CD4-positive, alpha-beta T cell treated with Interleukin-15 for 1 hour (primary cell): ENCODE results near the gene FOXD1.
A peak's percentile ranks its signal among the peaks of the same experiment; 100 is the strongest.
"Not testable (repeated sequence)": the region's sequence is repeated elsewhere in the genome, so short reads cannot be mapped to it uniquely, and the experiment has no call there.

Experiments
- DNase-seq: peaks from one replicate; pipeline ENCODE4 v3.0.0-alpha.2; 2020

Gene FOXD1

DNA sequence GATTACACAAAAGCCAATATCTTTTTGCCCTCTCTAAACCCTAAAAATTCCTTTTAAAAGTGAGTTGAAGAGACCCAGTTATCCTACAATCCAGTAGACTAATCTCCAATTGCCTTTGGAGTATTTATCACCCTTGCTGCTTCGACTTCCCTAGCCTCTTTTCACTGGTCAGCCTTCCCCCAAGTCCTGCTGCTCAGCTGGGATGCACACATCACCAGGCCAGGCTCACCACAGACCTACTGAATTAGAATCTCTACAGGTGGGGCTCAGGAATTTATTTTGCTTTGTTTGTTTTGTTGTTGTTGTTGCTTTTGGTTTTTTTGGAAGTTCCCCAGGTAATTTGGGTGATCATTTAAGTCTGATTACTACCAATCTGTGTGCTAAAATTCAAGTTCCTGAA lies 11.6 kb upstream of the FOXD1 start:
- DNase-seq = no peak

DNA sequence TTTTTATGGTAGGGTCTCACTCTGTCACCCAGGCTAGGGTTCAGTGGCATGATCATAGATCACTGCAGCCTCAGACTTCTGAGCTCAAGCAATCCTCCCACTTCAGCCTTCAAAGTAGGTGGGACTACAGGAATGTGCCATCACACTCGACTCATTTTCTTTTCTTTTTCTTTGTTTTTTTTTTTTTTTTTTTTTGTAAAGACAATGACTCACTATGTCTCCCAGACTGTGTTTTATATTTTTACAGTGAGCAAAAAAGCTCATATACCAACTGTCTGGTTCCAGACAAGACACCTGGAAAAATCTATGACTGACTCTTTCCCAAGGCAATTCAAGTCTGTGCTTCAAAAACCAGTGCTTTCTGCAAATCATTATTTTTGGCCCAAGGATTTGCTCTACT lies 10.8 kb upstream of the FOXD1 start:
- DNase-seq = no peak

DNA sequence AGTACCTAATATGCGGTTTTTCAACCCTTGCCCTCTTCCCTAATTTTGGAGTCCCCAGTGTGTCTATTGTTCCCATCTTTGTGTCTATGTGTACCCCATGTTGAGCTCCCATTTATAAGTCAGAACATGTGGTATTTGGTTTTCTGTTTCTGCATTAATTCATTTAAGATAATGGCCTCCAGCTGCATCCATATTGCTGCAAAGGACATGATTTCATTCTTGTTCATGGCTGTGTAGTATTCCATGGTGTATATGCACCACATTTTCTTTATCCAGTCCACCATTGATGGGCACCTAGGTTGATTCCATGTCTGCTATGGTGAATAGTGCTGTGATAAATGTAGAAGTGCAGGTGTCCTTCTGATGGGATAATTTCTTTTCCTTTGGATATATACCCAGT lies 7.9 kb upstream of the FOXD1 start:
- not testable (repeated sequence) for DNase-seq

DNA sequence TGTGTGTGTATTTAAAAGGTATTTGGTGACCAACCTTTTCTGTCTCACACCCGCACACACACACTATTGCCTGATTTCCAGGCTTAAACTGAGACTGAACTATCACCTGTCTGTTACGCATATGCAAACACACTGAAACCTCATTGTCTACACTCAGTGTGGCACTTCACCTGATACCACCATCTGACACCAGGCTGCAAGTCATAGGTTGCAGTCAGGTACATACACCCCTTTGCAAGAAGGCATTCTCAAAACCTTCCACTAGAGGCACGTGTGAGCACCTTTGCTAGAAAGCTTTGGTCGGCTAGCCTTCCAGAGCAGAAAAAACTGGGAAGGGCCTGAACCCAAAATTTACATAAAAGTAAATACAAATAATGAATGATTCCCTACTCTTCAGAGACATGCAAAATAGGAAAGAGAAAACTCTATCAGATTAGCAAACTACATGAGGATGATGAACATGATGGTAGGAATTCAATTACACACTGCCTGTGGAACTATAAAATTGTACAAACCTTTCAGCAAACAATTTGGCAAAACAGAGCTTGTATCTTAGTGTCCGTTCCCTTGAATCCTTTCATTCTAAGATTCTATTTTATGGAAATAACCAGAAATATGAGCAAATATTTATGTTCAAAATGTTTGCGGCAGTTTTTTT lies 5.9 kb upstream of the FOXD1 start:
- DNase-seq = no peak

DNA sequence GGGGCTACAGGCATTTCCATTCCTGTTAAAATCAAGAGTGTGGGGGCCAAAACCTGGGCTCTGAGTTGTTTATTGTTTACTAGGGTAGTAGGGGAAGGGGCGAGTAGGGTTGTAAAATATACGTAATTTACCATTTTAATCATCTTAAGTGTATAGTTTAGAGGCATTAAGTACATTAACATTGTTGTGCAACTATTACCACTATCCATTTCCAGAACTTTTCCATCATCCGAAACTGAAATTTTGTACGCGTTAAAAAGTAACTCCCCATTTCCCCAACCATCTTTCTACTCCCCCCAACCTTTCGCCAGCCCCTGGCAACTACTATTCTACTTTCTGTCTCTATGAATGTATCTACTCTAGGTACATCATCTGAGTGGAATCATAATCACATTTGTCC lies 3.6 kb upstream of the FOXD1 start:
- no peak for DNase-seq

DNA sequence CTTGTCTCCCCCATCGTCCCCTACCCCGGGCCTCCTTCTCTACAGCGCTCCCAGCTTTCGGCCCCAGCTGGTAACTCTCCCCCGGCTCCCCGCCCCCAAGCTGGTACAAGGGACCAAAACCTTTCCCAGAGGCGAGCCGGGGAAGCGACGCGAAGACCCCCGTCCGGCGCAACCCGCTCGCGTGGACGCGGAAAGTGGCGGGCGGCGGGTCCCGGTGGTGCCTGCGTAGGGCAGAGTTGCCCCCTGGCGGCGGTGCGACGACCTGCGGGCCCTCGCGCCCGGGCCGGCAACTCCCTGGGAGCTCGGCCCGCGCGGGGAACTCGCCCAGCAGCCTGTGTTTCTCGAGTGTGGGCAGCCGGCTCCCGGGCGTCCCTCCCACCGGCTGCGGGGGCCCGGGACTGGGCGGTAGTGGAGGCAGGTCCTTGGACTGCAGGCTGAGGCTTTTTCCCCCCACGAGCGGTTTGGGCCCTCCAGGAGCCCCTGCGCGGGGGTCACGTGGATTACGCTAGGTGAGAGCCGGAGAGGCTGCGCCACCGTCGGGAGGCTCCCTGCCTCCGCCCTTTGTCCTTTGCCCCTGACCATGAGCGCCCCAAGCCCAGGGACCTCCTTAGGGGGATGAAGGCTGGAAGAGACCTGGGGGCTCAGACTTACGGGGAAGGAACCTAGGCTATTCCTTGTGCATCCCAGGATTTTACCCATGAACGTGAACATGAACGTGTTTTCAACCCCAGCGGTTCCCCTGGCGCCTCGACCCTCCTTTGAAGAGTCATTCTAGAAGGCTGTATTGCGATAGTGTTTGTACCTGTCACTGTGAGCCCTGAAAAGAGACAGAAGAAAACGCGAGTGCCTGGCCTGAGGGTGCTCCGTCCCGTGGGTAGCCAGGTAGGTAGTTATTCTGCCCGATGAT lies 2.9 kb upstream of the FOXD1 start:
- peak; percentile 44 for DNase-seq

DNA sequence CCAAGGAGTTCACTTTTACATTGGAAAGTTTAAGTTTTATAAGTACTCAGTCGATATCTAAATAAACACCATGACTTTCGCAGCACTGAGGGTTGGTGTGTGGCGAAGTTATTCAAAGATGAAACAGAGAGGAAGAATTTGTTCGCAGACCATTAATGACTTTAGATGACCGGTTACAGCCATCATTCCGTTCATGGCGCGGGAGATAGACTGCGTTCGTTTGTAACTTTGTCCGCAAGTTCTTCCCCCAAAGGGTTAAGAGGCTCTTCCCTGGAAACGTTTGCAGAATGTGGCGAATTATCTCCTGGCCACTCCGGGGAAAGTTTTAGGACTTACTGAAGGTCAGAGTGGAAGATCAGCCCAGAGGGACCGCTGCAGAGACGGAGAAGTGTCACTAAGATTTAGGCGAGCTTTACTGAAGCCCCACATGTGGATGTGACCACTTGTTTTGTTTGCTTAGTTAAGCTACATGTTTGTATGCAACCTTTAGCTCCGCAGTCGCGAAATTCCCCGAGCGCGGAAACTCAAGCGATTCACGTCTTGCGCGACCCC lies 2.2 kb upstream of the FOXD1 start:
- DNase-seq = no peak

DNA sequence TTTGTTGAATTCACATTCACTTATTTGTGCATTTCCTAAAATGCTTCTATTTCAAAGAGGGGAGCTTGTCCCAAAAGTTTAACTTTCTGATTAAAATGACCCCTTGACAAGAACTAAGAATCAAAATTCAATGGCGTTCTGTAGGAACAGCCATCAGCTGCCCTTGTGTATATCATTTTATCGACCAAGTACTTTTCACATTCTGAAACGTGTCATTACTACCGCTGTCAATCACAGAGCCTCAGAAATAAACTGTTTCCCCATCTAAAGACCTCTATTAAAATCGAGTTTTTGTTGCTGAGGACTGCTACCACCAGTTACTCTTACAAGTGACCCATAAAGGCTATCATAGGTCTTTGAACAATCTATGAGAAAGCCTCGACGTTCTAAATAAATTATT lies 1.6 kb upstream of the FOXD1 start:
- DNase-seq = no peak

DNA sequence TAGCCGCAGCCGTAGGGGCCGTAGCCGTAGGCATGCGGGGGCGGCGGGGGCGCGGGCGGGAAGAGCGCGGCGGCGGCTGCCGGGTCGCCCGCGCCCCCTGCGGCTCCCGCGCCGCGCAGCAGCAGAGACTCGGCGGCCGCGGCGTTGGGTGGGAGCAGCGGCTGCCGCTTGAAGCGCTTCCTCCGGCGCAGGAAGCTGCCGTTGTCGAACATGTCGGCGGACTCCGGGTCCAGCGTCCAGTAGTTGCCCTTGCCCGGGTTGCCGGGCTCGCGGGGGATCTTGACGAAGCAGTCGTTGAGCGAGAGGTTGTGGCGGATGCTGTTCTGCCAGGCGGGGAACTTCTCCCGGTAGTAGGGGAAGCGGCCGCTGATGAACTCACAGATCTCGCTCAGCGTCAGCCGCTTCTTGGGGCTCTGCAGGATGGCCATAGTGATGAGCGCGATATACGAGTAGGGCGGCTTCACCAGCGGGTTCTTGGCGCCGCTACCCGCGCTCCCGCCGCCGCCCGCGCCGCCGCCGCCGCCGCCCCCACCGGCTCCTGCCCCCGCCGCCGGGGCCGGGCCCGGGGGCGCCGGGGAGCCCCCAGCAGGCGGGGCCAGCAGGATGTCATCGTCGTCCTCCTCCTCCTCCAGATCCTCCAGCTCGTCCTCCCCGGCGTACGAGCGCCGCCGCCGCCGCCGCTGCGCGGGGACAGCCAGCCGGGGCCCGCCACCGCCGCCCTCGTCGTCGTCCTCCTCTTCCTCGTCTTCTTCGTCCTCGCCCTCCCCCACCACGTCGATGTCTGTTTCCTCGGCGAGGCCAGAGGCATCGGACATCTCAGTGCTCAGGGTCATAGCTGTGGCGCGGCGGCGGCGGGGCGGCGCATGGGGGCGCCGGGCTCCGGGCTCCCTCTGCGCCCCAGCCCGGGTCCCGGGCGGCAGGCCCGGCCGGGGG lies 781 bp downstream of the FOXD1 start:
- peak; percentile 38 for DNase-seq

DNA sequence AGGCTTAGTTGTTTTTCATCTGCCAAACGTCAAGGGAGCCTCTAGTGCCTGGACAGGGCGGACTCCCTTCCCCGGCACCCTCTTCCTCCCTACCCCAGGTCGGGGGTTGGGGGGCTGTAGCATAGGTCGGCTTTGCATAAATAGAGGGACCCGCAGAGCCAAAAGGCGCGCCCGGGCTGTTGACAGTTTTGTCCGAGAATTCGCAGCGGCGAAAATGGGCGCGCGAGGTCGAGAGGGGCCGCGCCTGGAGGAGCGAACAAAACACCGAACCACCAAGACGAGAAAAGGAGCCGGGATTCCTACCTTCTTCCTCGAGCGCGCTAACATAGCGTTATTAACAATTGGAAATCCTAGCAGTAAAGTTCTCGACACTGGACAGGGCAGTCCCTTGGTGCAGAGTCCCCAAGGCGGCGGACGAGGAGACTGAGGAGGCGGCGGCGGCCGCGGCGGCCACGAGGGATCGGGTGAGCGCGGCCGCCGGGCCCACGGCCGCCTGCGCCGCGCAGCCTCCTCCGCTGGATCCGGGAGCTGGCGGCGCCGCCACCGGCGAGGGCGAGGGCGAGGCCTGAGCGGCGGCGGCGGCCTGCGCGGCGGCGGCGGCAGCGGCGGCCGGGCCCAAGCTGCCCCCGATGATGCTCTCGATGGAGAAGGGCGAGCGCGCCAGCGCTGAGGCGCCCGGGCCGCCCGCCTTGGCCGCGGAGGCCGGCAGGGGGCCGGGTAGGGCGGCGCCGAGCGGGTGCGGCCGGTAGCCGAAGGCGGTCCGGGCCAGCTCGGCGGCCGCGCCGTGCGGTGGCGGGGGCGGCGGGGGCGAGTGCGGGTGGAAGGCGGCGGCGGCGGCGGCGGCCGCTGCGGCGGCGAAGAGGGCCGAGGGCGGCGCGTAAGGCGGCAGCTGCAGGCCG lies 1.7 kb downstream of the FOXD1 start:
- DNase-seq = no peak

DNA sequence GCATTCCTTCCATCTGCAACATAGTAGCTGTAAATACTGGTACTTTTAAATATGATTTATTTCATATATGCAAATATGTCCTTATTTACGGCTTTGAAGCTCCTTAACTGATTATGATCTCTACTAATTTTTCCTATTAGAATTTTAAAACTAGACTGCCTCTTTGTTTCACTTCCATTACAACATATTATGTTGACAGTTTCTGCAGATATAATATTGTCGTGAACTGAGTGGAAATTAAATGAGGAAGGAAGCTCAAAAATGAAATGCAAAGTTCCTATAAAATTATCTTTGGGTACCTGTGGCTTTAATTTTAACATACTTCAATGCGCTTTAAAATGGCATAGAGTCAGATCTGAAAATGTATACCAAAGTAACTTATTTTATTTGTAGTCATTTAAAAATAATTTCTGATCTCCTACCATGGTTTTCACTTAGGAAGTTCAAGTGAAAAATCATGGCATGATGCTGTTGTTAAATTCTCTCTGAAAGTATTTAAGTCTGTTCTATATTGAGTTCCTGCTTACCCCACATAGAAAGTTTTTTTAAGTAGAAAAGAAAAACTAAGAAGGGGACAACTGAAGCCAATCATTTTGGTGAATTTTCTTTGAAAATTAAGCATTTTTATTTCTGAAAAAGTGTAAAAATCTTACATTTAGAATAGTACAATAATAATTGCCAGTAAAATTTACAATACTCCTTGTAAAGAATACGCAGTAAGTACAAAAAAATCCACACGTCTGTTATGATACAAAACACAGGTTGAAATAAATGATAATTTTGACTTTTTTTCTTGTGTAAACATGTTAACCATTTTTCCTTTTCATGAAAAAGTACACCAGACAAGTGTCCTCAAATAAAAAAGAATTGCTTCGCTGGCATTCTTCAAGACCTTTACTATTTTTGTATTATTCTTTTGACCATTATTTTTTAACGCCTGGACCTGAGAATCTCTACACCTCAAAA lies 2.6 kb downstream of the FOXD1 start:
- no peak for DNase-seq

DNA sequence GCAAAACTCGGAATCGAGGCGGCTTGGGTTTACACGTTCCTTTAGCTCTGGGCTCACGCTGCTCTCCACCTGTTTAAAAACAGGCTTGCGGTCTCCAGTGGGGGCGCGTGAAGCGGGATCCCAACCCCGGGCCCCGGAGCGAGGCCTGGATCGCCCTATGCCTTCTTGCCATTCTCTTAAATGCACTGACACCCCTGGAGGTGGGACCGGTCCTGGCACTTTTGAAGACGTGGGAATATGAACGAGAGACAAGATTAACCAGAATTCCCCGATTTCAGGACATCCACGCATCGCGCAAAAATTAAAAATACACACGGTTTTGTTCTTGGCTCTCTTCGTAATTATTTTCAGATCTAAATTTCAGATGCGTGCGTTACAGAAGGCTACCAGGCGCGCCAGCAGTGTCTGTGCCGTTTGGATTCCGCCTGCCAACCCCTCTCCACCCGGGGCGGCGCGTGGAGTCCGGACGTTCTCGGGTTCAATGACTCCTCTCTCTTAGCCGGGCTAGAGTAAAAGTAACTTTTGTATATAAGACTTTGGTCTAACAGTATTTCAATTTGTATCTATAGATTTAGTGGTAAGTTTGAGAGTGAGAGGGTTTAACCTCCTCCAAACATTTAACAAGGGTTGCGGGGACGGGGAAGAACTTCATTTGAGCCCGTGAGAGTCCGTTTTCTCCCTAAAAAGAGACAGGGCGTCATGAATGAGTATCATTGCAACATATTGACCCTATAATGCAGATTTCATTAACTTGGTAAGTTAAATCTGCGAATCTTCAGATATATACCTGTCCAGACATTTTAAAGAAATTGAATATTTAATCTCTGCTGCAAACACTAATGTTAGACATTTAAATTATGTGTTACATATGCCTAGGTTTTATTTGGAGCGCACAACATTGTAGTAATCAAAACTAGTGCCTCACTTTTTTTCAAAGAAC lies 3.8 kb downstream of the FOXD1 start:
- DNase-seq = no peak

DNA sequence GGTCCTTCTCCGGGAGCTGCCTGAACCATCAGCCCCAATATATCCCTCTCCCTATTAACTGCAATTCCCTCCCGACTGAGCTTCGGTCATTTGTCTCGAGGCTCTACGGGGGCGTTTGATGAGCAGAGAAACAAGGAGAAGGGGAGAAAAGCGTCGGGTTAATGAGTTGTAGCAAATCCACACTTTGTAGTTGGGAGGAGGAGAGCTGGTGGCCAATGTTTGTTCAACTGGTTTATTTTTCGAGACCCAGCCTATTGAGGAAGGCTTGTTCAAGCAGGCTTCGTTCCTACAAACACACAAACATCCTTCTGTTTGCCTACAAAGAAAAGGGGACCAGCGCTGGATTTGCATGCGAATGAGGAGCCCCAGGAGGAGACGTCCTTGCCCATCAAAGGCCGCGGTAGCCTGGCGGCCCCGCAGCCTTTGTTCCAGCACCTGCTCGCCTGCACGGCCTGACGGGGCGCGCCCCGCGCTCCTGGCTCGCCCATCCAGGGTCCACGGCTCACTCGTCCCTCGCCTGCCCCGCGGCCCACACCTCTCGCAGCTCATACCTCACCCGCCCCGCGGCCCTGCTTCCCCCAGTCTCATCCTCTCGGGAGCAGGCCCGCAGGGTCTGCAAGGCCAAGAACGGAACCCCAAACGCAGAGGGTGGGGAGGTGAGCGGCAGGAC lies 4.6 kb downstream of the FOXD1 start:
- DNase-seq = no peak

DNA sequence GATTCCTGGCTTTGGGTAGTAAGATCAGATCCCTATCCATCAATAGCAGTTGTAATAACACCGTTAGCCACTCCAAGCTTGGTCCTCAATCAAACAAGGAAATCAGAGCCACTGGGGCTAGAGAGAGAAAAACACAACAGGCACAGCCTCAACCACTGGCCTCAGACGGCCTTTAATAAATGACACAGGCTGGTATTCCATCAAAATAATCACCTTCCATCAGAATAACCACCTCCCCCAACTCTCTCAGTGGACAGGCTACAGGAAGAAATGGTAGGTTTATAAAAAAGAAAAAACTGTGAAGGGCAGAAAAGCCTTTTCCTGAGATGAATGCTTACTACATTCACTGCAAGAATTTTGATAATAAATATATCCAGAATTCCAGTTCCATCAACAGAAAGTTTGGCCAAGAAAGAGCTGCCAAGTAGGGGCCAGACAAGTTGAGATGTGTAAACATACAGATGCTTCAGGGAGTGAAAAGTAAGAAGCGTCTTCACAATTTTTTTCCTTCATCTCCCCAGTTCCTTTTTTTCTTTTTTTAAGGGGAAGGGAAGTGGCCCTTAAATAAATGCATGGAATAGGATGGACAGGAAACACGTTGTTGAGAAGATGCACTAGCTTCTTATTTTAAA lies 5.5 kb downstream of the FOXD1 start:
- no peak for DNase-seq

DNA sequence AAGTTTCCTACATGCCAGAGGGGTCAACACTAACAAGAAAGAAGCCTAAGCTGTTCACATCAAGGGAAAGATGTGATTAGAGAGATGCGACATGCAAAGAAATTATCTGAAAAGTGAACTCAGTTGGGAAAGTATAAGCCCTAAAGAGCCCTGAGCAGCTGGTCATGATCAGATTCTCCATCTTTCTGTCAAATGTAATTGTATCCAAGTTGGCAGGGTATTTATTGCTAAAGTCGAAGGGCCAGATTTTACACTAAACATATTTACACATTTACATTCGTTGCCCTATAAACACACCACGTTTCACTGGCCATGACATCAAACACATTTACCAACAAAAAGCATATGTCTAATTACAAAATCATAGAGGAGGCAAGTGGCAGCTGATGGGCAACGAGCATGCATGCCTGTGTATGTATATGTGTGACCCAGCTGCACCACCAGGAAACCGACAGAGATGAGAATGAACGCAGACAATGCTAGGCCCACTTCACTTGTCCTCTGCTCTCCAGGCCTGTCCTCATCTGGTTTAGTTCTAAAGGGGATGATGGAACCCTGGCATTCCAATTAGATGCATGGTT lies 6.3 kb downstream of the FOXD1 start:
- DNase-seq = no peak

DNA sequence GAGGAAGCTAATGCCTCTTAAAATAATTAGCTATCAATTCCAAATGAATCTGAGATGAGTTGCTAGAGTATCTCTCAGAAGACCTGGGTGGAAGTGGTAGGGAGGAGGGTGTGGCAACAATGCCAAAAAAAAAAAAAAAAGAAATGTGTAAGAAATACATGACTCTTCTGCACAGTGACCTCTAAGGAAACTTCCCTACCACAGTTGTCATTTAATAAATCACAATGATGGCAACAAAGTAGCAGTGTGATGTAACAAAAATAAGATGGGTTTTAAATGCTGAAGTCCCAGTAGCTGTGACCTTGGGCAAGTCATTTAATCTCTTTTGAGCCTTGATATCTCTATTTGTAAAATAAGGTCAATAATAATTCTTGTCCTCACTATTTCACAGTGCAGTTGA lies 7.2 kb downstream of the FOXD1 start:
- DNase-seq = no peak

DNA sequence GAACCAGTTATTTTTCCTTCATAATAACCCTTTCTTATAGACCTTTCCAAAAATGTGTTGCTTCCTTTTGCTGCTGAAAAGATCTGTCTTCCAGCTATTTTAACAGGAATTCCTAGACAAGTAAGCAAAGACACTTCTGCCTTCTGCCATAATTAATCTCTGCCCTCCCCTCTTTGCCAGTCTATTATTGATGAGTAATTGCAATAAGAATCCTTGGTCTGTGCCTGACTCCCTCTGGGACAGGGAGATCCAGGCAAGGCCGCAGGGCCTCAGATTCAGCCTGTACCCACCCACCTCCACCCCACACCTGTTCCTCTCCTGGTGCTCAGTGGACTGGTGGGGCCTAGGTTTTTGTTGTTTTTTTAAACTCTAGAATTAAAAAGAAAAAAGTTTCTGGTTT lies 8.3 kb downstream of the FOXD1 start:
- no peak for DNase-seq
